HK-2 (cell line): ENCODE data around the gene RGS5.

Experiments used
- DNase-seq: peaks from one replicate; pipeline ENCODE4 v3.0.0-alpha.2; 2018; ENCODE audit not compliant: unreplicated experiment

Gene RGS5

DNA sequence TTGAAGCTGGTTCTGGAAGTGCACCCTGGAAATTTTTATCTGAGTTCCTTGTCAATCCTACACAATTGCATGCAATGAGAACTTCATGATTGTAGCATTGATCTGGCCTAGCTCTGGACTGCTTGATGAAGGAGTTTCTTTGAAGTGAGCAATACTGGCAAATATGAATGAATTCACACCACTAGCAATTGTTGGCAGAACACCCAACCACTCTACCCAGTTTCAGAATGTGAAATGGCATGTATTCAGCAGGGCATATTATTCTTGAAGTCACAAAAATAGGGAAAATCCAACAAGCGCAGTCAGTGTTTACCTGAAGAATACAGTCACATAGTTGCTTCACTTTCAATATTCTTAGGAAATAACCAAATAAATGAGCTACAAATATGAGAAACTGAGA lies 57.3 kb downstream of the RGS5 start:
- DNase-seq, result no peak

DNA sequence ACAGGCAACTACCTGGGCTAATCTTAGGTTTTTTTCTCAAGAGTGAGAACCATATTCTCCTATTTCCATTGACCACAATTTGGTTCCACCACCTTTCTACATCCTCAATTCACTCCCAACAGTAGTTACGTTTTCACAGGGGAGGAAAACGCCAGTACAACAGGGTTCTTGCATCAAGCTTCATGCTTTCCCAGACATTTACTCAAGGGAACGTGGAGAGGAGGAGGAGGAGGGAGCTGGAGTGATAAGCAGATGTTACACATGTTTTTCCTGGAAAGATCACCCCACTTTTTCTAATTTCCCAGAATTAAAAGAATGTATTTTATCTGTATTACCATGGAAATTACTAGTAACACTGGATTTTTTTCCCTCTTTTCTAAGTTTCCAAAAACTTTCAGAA lies 58.3 kb downstream of the RGS5 start:
- no peak for DNase-seq

DNA sequence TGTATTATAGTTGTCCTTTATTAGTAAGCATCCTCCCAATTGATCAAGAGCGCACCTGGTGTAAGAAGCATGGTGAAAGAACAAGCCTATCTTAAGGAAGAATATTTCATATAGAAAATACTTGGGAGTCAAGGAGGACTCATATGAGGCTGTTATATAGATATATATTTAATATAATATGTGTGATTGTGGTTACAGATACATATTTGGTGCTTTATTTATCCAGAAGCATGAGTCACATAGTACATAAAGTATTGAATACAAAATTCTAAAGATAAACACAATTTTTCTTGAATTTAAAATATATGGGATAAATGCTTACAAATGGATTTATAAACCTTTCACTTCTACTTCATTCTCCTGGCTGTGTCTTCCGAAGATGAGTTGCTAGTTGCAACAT lies 60.6 kb downstream of the RGS5 start:
- DNase-seq, result no peak

DNA sequence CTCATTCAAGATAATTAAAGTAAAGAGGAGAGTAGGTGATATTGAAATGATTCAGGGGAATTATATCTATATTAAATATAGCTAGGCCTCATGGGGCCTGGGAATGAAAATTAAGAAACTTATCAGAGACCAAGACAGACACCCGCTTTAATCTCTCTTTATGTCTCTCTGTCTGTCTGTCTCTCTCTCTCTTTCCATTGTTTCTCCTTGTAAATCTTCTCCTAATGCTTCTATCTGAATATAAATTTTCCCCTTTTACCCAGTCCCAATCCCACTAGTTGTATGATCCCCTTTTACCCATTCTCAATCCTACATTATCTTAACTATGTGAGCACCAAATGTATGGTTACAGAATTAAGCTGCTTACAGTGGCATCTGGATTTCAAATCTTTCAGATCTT lies 61.2 kb downstream of the RGS5 start:
- DNase-seq, result no peak

DNA sequence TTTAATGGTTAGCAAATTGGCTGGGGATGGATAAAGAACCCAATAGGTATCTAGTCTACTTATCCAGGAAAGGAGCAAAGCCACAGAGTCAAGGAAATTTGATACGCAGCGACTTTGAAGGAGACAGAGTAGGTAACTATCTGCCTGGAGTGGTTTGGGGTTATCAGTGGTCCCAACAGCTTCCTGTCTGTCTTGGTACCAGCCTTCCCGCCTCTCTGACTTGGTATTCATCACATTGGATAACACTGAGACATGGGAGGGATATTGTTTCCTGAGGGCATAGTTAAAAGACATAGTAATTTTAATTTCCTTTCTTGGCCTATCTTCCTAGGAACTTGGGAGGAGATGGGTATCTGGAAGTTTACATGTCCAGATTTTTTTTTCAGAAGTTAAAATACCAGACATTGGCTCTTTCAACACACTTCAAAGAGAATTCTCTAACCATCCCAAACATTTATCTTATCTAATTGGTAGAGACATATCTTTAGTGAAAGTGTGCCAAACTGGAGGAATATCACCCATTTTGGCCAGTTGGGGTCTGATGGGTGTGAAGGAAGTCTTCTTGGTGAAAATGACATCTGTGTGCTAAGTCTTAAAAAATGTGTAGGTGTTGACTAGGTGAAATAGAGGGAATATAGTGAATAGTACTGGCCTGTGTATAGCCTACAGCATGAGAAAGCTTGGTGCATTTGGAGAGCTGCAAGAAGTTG lies 65.0 kb downstream of the RGS5 start:
- DNase-seq, result no peak

DNA sequence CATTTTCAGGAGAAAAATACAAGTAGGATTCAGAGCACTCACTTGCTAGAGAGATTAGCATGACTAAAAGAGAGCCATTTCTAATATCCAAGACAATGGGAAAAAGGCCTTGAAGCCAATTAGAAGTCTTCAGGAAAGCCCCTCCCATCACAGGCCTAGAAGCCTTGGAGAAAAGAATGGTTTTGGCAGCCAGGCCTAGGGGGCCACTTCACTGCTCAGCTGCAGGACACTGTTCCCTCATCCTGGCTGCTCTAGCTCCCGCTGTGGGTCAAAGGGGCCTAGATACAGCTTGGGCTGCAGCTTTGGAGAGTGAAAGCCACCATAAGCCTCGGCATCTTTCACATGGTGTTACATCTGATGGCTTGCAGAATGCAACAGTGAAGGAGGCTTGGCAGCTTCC lies 70.7 kb downstream of the RGS5 start:
- no peak for DNase-seq

DNA sequence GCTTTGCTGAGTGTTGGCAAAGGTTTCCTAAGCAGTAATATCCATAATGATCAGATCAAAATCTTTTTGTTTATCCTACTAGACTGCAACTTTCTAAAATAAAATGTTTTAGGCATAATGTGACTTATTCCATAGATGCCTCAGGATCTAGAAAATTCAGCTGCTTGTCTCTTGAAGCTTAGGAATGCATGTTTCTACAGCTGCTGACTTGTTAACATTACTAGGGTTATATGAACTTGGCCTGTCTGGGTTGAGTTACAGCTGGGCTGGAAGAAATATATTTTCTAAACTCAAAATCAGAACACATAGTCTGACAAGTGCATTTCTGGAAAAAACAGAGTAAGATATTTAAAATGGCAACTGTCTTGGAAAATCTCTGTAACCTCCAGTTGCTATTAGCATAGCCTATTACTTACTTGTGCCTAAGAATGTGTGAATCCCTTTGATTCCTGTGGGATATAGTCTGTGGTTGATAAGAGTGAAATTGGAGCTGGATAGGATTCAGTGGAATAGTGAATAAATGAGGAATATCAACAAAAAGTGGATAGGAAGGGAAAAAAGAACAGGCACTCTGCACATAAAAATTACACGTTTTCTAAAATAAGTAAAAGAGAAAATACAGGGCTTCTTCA lies 72.4 kb downstream of the RGS5 start:
- DNase-seq, result no peak

DNA sequence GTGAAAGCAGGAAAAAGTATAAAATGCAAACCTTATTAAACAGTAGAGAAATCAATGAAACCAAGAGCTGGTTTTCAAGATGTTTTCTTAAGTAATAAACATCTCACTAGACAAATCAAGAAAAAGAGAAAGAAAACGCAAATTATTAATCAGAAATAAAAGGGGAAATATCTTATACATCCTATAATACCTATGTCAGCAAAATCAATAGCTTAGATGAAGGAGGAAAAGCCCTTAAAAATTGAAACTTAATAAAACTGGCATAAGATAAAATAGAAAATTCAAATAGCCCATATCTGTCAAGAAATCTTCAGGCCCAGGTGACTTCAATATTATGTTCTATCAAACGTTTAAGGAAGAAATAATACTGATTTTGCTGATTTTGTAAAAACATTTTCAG lies 74.4 kb downstream of the RGS5 start:
- DNase-seq, result no peak

DNA sequence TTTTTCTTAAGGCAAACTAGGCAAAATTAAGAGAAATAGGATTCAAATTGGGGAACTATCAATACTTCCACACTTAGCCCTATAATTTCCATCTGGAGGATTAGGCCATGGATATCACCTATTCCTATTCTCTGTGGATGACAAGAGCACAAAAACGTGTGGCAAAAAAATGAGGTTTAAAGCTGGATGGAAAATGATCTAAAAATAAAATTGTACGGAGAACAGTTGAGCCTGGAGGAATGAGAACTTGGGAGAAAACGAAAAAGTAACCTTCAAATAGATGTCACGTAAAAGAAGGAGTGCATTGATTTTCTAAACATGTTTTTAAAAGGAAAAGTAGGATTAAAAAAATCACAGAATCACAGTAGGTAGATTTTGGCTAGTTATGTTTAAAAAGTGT lies 77.9 kb downstream of the RGS5 start:
- DNase-seq, result no peak

DNA sequence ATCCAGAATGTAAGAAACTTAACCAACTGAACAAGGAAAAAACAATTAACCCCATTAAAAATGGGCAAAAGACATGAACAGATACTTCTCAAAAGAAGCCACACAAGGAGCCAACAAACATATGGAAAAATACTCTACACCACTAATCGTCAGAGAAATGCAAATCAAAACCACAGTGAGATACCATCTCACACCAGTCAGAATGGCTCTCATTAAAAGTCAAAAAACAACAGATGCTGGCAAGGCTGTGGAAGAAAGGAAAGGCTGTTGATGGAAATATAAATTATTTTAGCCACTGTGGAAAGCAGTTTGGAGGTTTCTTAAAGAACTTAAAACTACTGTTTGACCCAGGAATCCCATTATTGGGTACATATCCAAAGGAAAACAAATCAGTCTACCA lies 82.3 kb downstream of the RGS5 start:
- no peak for DNase-seq

DNA sequence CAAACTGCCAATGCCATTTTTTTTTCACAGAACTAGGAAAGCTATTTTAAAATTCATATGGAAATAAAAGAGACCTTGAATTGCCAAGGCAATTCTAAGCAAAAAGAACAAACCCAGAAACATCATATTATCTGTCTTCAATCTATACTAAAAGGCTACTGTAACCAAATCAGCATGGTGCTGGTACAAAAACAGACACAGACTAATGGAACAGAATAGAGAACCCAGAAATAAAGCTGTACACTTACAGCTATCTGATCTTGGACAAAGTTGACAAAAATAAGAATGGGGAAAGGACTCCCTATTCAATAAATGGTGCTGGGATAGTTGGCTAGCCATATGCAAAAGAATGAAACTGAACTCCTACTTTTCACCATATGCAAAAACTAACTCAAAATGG lies 83.0 kb downstream of the RGS5 start:
- DNase-seq, result no peak

DNA sequence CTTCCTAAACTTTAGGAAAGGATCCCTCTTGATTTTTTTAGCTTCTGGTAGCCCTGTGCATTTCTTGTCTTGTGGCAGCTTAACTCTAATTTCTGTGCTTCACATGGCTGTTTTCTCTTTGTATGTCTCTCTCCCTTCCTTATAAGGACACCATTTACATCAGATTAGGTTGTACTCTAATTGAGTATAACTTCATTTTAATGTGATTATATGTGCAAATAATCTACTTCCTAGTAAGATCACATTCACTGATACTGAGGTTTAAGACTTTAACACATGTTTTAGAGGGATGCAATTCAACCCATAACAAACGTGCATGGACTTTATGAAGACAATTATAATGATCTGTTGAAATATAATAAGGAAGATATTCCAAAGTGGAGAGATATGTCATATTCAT lies 86.8 kb downstream of the RGS5 start:
- no peak for DNase-seq

DNA sequence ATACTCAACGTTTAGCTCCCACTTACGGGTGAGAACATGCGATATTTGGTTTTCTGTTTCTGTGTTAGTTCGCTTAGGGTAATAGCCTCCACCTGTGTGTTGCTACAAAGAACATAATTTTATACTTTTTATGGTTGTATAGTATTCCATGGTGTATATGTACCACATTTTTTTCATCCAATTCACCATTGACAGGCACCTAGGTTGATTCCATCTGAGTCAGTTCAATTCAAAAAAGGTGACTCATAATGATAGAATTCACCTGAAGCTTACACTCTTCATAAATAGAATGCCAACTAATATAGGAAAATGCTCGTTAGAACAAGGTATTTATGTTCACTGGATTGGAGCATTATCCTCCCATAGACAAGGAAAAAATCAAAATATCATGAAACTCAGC lies 95.1 kb downstream of the RGS5 start:
- DNase-seq, result no peak

DNA sequence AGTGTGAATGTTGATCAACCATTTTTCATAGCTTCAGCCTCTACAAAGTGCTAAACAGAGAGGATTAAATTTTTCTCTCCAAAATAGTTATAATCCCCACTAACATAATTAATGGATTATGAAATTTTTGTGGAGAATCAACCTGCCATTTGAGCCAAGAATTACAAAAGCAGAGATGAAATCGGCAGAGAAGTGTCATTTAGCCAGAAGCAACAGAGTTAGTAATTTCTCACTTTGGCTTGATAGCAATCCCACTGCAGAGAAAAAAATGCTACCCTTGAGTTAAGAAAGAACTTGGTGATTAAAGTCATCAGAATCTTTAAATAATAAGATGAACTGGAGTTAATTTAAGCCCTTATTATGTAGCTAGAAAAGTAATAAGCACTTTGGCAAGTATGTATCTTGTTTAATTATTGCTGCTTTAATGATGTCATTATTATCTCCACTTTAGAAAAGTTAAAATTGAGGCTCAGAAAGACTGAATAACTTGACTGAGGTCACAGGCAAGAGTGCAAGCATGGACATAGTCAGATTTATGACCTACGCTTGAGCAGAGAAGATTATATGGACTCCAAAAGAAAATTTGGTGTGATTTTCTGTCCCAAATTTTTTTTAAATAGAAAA lies 96.2 kb downstream of the RGS5 start:
- DNase-seq, result no peak

DNA sequence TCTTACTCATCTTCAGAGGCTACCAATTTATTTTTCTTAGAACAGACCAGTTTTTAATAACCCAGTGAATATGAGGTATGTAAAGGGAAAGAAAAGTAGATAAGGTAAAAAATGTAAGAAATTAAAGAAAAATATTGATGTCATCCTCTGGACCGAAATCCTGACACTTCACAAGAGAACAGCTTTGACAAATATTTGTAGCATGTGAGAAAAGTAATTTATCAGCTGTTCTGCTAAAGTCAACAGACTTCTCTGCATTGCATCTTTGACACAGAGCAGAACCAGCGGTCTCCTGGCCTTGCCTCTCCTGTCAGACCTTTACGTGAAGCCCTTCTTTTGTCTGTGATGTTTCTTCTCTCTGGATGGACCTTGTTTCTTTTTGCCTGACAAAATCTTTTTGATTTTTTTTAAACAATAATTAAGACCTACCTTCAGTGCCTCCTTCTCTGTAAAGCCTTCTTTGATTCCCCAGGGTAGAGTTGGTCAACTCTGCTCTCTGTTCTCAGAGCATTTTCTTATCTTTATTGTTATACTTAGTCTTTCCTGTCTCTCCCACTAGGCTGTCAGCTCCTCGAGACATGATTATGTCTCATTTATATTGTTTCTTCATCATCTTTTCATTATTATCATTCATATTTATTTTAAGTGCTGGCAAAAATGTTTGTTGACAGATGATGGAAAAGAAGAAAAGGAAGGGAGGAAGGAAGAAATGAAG lies 98.2 kb downstream of the RGS5 start:
- DNase-seq, result no peak

DNA sequence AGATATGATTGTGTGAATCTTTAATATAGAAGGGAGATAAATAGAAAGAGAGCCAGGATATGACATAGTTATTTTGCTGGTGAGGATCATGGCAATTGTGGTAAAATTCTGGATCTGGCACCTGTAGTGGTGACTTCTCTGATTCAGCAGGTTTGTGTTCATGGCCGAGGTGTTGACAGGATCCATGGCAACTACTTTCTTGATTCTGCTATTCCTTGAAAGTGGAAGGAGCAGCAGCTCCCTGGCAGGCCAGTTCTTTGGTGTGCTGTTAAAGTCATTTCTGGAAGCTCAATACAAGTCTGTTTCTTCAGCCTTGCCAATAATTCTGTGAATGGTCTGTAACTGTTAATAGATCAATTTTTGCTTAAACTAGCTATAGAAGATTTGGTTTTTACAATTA lies 100.1 kb downstream of the RGS5 start:
- DNase-seq, result no peak

DNA sequence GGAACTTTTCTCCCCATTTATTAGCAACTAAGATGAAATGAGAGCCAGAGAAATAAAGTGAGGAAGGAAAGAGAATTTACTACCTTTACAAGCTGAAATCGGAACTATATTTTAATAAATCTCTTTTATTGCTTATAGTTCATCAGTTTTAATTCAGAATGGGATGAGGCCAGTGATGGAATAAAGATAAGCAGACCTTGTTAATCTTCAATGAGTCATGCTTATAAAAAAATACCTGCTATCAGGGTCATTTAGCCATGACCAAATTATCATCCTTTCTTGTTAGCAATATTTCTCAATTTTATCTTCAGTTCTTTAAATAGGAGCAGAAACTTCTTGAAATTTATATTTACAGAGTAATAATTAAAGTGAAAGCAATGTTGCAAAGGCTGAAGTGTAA lies 107.5 kb downstream of the RGS5 start:
- DNase-seq, result no peak

DNA sequence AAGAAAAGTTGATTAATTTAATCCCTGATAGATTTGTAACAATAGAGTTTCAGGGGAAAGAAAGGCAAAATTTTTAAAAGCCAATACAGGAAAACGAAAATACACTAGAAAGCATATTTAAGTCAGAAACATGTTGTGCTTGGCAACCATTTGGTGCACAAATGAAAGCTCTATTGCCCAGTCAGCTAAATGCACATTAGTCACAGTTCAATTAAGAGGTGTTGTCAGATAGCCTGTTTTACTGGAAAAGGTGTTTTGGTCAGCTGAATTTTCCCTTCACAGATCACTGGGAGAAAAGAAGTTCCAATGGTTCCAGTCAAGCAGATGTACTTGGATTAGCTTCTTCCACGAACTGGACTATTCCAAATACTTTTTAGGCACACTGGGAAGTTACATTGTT lies 108.1 kb downstream of the RGS5 start:
- DNase-seq, result no peak

DNA sequence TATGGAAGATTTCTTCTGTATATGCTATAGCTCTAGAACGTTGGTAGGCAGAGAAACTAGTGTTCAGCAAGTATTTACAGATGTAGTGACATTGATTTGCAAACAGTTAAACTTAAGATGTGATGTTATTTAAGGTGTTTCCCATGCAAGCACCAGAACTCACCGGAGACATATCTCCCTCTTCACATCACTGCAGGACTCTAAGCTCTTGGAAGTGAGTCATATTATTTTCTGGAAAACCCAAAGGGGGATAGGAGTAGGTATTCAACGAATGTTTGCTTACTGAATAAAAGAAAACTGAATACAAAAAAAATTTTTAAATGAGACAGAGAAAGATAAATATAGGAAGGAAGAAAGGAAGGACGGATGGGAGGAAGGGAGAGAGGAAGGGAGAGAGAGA lies 108.5 kb downstream of the RGS5 start:
- no peak for DNase-seq

DNA sequence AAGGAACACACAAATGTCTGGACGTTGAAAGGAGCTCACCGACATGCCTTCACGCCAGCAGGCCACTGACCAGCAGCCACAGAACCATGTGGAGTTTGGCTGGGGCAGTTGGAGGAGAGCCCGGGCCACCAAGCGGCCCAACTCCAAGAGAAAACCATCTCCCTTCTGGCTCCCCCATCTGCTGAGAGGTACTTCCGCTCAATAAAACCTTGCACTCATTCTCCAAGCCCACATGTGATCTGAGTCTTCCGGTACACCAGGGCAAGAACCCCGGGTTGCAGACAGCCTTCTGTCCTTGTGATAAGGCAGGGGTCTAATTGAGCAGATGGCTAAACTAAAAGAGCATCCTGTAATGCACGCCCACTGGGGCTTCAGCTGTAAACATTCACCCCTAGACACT lies 109.1 kb downstream of the RGS5 start:
- no peak for DNase-seq

DNA sequence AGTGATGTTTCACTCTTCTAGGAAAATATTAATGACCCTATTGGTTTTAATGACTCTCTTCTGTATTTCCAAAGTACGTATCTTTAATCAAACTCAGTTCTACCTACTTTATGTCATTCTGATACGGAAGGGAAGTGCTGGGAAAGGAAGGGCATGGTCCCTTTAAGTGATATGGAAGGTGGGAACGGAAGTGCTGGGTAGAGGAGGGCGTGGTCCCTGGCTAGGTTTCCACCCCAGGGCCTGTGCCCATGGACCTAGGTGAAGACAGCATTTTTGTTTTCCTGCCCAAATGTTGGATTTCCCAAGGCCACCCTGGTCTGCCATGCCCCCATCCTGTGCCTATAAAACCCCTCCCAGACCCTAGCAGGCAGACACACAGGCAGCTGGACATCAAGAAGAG lies 109.5 kb downstream of the RGS5 start:
- no peak for DNase-seq
